ENCODE measurements around the gene ADCY6.

DNA sequence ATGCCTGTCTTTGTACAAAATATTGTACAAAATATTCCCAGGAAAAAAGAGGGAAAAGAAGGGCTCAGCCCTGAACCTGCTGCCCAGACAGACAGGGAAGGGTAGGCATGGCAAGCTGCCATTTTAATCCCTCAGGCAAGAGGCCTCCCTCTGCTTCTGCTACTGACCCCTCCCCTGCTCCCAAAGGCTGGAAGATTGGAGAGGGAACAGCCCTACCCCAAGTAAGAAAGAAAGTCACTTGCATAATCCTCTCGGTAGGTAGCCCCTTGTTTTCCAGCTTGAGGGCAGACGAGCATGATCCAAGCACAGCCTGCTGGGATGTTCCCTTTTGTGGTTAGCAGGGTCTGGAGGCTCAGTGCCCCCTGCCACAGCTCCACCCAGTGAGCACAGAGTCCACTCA is 20.7 kb downstream of the ADCY6 start:
- TF ChIP-seq, protein P1, sequence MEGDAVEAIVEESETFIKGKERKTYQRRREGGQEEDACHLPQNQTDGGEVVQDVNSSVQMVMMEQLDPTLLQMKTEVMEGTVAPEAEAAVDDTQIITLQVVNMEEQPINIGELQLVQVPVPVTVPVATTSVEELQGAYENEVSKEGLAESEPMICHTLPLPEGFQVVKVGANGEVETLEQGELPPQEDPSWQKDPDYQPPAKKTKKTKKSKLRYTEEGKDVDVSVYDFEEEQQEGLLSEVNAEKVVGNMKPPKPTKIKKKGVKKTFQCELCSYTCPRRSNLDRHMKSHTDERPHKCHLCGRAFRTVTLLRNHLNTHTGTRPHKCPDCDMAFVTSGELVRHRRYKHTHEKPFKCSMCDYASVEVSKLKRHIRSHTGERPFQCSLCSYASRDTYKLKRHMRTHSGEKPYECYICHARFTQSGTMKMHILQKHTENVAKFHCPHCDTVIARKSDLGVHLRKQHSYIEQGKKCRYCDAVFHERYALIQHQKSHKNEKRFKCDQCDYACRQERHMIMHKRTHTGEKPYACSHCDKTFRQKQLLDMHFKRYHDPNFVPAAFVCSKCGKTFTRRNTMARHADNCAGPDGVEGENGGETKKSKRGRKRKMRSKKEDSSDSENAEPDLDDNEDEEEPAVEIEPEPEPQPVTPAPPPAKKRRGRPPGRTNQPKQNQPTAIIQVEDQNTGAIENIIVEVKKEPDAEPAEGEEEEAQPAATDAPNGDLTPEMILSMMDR (conservative IDR thresholded peaks at IDR 0.05; ENCODE audit: low read length): no peak
- TF ChIP-seq EZH2phosphoT487 (IDR thresholded peaks at IDR 0.05; ENCODE audit: borderline replicate concordance, low read depth, low read length): no peak
